ENCODE results near the gene TOR1AIP1.

The TOR1AIP1 gene

GRCh38 chr1:179883040-179883744 lies 1.1 kb downstream of the TOR1AIP1 start:
- no peak for DNase-seq

- no peak for DNase-seq
Measured at GRCh38 chr1:179883745-179884138, 1.7 kb downstream of the TOR1AIP1 start.

- no peak for DNase-seq
Measured at GRCh38 chr1:179888071-179888470, 6.0 kb downstream of the TOR1AIP1 start.

- no peak for DNase-seq
Measured at GRCh38 chr1:179889589-179889988, 7.5 kb downstream of the TOR1AIP1 start.

GRCh38 chr1:179910934-179911333 lies 28.8 kb downstream of the TOR1AIP1 start:
- DNase-seq: no peak

GRCh38 chr1:179911812-179912211 lies 29.7 kb downstream of the TOR1AIP1 start:
- no peak for DNase-seq

- no peak for DNase-seq
Measured at GRCh38 chr1:179917601-179918429, 35.7 kb downstream of the TOR1AIP1 start.

- DNase-seq: no peak
Measured at GRCh38 chr1:179921472-179921871, 39.4 kb downstream of the TOR1AIP1 start.

GRCh38 chr1:179921981-179922872 lies 40.1 kb downstream of the TOR1AIP1 start:
- DNase-seq: no peak

GRCh38 chr1:179923029-179923428 lies 40.9 kb downstream of the TOR1AIP1 start:
- no peak for DNase-seq

- no peak for DNase-seq
Measured at GRCh38 chr1:179924268-179924667, 42.2 kb downstream of the TOR1AIP1 start.

- DNase-seq: no peak
Measured at GRCh38 chr1:179925302-179925701, 43.2 kb downstream of the TOR1AIP1 start.

- DNase-seq: no peak
Measured at GRCh38 chr1:179925922-179926849, 44.1 kb downstream of the TOR1AIP1 start.

GRCh38 chr1:179926850-179927205 lies 44.7 kb downstream of the TOR1AIP1 start:
- DNase-seq: no peak

- no peak for DNase-seq
Measured at GRCh38 chr1:179929955-179930798, 48.1 kb downstream of the TOR1AIP1 start.

GRCh38 chr1:179930867-179931266 lies 48.8 kb downstream of the TOR1AIP1 start:
- DNase-seq: no peak

GRCh38 chr1:179933219-179933618 lies 51.1 kb downstream of the TOR1AIP1 start:
- no peak for DNase-seq

GRCh38 chr1:179935909-179936496 lies 53.9 kb downstream of the TOR1AIP1 start:
- no peak for DNase-seq

- no peak for DNase-seq
Measured at GRCh38 chr1:179937668-179938254, 55.7 kb downstream of the TOR1AIP1 start.

GRCh38 chr1:179938752-179939151 lies 56.7 kb downstream of the TOR1AIP1 start:
- no peak for DNase-seq
